Non-pigmented ciliary epithelial cell (primary cell): Measurements from ENCODE around the gene OR5AS1.
"Not testable (repeated sequence)": the region's sequence is repeated elsewhere in the genome, so short reads cannot be mapped to it uniquely, and the experiment has no call there.

Experiments
- DNase-seq: peaks from one replicate; pipeline ENCODE4 v3.0.0-alpha.2; 2010; ENCODE audit warnings: low read depth

Gene OR5AS1

DNA sequence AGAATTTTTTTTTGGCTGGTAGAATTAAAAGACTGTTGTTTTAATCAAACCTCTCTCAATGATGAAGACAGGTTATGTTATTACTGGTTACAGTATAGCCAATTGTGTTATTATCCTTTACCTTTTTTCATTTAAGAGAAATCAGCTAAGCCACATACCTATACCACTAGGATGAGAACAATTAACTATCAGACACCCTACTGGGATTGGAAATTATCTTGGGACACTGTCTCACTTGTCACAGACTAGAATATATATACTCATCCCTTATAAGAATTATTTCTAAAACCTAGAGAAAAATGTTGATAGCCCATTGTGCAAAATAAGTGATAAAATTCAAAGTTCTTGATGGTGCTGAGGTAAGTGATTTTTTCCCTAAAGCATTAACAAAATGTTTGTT lies at the start of gene OR5AS1:
Gene OR5AS1 (plus strand): TSS at position 301 of the 400 bp plus-strand sequence. CDS start 2,765 bp downstream, outside the sequence.
- no peak for DNase-seq

DNA sequence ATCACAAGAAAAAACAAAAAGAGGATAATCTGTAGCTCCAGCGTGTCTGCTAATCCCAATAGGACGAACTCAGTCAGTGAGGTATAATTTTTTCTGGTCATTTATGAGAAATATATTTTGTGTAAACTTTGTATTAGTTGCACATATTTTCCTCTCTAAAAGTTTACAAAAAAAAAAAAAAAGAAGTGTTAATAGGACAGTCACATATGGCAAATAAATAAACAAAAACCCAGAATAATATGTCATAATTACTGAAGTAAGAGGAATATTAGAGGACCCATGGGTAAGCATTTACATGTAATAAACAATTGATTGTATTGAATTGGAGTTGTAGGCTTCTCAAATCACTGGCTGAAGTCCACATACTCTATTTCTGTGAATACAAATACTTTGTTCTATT lies 32.9 kb upstream of the OR5AS1 start, which contains the start of gene OR5F1:
Gene OR5F1 (minus strand): TSS at position 101 of the 400 bp plus-strand sequence. CDS start 0 bp downstream, at position 101.
- no peak for DNase-seq

DNA sequence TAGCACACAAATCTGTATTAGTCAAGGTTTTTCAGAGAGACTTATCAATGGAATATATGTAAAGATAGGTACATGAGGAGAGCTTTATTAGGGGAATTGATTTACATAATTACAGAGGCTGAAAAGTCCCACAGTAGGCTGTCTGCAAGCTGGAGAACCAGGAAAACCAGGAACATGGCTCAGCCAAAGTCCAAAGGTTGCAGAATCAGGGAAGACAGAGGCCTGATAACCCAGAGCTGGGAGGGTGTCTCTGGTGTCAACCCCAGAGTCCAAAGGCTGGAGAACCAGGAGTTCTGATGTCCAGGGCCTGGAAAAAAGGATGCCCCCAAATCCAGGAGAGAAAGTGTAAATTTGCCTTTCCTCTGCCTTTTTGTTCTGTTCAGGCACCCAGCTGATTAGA lies 16.7 kb upstream of the OR5AS1 start:
- DNase-seq: no peak

DNA sequence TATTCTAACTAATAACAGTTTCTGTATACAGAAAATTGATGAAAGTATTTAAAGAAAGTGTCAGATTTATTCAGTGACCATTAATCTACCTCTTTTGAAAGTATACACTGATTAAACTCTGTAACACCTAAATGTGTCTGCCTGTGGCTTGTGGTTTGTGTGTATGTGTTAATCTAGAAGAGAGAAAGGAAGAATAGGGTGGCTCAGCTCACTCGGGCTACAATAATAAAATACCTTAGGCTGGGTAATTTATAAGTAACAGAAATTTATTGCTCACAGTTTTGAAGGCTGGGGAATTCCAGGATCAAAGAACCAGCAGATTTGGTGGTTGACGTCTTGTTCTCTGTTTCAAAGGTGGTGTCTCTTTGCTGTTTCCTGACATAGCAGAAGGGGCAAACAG lies 13.6 kb upstream of the OR5AS1 start:
- DNase-seq: no peak

DNA sequence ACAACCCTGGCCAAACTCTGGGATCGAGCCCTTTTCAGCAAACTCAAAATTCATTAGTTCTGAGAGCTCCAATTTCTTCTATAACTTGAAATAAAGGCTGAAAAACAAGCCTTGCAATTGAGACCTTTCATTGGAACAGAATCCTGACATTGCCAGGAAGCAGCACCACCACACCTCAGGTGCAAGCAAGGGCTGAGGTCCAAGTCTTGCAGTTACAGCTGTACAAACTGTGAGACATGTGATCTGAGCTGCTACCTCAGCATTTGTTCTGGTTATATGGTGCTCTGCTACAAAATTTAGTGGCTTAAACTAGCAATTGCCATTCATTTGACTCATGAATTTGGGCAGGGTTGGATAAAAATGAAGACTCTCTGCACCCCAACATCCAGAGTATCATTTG lies 18.1 kb downstream of the OR5AS1 start:
- DNase-seq: no peak

DNA sequence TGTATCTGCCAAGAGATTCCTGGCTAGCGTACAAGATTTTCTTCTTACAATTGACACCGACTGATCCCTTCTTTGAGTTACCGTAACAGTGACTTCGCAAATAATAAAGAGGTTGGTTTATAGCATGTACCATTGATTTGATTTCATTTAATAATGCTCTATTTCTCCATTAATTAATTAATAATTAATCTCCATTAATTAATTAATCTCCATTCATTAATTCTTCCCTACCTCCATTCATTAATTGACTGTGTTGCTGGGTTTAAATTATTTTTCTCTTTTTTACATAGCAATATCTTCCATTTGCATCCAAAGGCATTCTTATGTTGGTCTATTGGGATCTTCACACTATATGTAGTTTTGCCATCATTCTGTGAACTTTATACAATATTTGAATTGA lies 21.0 kb downstream of the OR5AS1 start:
- no peak for DNase-seq

DNA sequence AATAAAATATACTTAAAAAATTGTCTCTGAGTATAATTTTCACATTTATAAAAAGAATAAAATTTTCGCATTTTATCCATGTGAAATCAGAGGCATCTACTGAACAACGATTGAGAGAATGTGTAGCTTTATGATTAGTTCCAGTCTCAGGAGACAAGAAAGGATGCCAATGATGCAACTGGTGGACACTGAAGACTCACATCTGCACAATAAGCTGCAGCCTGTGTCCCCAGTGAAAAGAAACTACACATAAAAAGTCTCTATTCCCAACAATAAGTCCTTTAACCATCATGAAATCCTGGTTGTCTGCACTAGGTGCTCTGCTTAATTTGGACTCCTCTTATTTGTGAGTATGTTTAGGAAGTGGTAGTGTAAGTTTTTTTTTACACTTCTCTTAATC lies 22.0 kb downstream of the OR5AS1 start:
- no peak for DNase-seq

DNA sequence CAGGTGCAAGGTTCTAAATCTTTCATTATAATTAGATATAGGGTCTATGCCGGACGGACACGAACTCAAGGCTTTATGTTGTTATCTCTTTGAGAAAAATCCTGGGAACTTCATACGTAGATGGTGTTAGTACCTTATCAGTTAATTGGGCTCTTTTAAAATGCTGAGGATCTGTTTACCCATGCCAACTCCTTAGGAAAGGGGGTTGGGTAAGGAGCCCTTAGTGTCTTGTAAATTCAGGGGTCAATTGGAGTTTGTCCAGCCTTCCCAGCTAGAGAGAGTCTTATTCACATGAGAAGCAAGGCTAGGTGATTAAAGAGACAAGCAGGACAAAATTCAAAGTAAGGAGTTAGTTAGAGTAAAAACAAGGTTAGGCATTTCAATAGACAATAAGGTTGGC lies 28.9 kb downstream of the OR5AS1 start:
- DNase-seq: not testable (repeated sequence)

DNA sequence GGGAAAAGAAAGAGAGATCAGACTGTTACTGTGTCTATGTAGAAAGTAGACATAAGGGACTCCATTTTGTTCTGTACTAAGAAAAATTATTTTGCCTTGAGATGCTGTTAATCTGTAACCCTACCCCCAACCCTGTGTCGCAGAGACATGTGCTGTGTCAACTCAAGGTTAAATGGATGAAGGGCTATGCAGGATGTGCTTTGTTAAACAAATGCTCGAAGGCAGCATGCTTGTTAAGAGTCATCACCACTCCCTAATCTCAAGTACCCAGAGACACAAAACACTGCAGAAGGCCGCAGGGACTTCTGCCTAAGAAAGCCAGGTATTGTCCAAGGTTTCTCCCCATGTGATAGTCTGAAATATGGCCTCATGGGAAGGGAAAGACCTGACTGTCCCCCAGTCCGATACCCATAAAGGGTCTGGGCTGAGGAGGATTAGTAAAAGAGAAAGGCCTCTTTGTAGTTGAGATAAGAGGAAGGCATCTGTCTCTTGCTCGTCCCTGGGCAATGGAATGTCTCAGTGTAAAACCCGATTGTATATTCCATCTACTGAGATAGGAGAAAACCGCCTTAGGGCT lies 30.3 kb downstream of the OR5AS1 start:
- not testable (repeated sequence) for DNase-seq

DNA sequence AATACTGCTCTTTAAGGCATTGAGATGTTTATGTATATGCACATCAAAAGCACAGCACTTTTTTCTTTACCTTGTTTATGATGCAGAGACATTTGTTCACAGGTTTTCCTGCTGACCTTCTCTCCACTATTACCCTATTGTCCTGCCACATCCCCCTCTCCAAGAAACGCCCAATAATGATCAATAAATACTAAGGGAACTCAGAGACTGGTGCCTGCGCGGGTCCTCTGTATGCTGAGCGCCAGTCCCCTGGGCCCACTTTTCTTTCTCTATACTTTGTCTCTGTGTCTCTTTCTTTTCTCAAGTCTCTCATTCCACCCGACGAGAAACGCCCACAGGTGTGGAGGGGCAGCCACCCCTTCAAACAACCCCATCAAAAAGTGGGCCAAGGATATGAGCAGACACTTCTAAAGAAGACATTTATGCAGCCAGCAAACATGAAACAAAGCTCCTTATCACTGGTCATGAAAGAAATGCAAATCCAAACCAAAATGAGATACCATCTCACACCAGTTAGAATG lies 30.9 kb downstream of the OR5AS1 start:
- DNase-seq: not testable (repeated sequence)

DNA sequence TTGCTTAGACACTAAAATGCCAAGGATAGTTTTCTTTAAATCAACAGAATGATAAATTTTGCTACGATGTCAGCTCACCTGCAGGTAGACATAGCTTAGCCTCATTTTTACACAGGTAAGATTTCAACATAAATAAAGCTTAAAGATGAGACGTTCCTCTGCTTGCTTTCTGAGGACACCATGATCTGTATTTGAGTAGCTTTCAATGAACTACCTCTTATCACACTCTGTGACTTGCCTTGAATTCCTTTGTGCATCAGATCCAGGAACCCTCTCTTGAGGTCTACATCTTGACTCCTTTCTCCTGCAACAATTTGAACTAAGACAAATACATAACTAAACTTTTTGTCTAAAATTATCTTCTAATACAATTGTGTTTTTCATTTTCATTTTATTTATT lies 39.5 kb downstream of the OR5AS1 start:
- DNase-seq: no peak
